Large intestine (tissue), 3 donors: ENCODE measurements around the gene SNTB2. TPM values are rescaled to one million over a fixed set of nuclear protein-coding genes. Genes with fewer than 3 reads are reported as not detected.
A peak's percentile ranks its signal among the peaks of the same experiment; 100 is the strongest.

Experiments used
- DNase-seq, 2 donors: peaks; one replicate each; pipeline versions ENCODE4 v3.0.0 to v3.0.0-alpha.2; 2013
- H3K27ac ChIP-seq: one replicate; pipeline ENCODE4 v1.5.1; 2013; ENCODE audit warnings: low read length
- H3K27me3 ChIP-seq: 2 replicates; pipeline ENCODE4 v1.6.1; 2013; ENCODE audit warnings: low read length; ENCODE audit not compliant: control insufficient read depth, insufficient read depth
- H3K36me3 ChIP-seq: 2 replicates; pipeline ENCODE4 v1.6.1; 2013; ENCODE audit warnings: low read length; ENCODE audit not compliant: control insufficient read depth, insufficient read depth
- H3K4me1 ChIP-seq: one replicate; pipeline ENCODE4 v1.6.1; 2013; ENCODE audit warnings: low read length; ENCODE audit not compliant: control insufficient read depth, insufficient read depth
- H3K4me3 ChIP-seq: one replicate; pipeline ENCODE4 v1.5.1; 2013; ENCODE audit warnings: low read length
- H3K9me3 ChIP-seq: one replicate; pipeline ENCODE4 v1.6.1; 2013; ENCODE audit warnings: mild to moderate bottlenecking, low read depth, low read length, moderate library complexity; ENCODE audit not compliant: control insufficient read depth
- WGBS: methylation state at CpG from one replicate; pipeline ENCODE4 v1.1.5; 2013; ENCODE audit warnings: low lambda C conversion rate; ENCODE audit not compliant: insufficient coverage; 5-methylcytosine and 5-hydroxymethylcytosine counted together
- polyA plus RNA-seq: library from polyadenylated mRNA; unstranded; fragments of 120-200 nt; gene quantifications from one replicate; pipeline ENCODE4 v1.2.1, GENCODE V29; 2013

The SNTB2 gene
- polyA plus RNA-seq, 1 donor, result 8.8 TPM

- no peak overlapping the region for H3K27ac ChIP-seq
- WGBS, result no CpG with 5 or more reads among the region's 9 CpGs
These were observed 147.7 kb downstream of the SNTB2 start for GRCh38 chr16:69334696-69335095.

GRCh38 chr16:69338557-69339288 lies 151.8 kb downstream of the SNTB2 start:
- DNase-seq, result no peak
- Histone ChIP-seq H3K27ac (peak overlapping the region; percentile 85), H3K4me3 (peak overlapping the region; percentile 82), H3K9me3 (no peaks in the 10 kb centered on the region), H3K36me3 (peaks cover 42% of the 10 kb centered on the region), H3K4me1 (peaks cover 13% of the 10 kb centered on the region), H3K27me3 (no peaks in the 10 kb centered on the region)
- WGBS, result 0% methylated on average over 1 of the region's 46 CpGs

More at GRCh38 chr16:69334696-69335095, 147.7 kb downstream of the SNTB2 start:
- Histone ChIP-seq H3K9me3 (no peaks in the 10 kb centered on the region), H3K36me3 (peaks cover 47% of the 10 kb centered on the region), H3K4me1 (peaks cover 7% of the 10 kb centered on the region), H3K27me3 (no peaks in the 10 kb centered on the region), H3K4me3 (no peak overlapping the region)
- no peak for DNase-seq

- H3K4me1 ChIP-seq, result peaks cover 13% of the 10 kb centered on the region
- peaks cover 40% of the 10 kb centered on the region for H3K36me3 ChIP-seq
These were observed 152.5 kb downstream of the SNTB2 start, which contains the start of the genes COG8 and NIP7 for GRCh38 chr16:69339289-69340094. COG8 (minus strand) TSS chr16:69339564; CDS start chr16:69339552, 12 bp downstream. NIP7 (plus strand) TSS chr16:69339772; CDS start chr16:69339830, 58 bp downstream.

GRCh38 chr16:69340095-69340644 lies 153.2 kb downstream of the SNTB2 start:
- Histone ChIP-seq H3K36me3 (peaks cover 33% of the 10 kb centered on the region), H3K27ac (peak overlapping the region; percentile 85), H3K9me3 (no peaks in the 10 kb centered on the region), H3K4me1 (peaks cover 13% of the 10 kb centered on the region), H3K27me3 (no peaks in the 10 kb centered on the region), H3K4me3 (peak overlapping the region; percentile 82)
- 60% methylated on average over 1 of the region's 16 CpGs for WGBS
- no peak for DNase-seq

More at GRCh38 chr16:69339289-69340094, 152.5 kb downstream of the SNTB2 start, which contains the start of the genes COG8 and NIP7:
- no CpG with 5 or more reads among the region's 77 CpGs for WGBS
- Histone ChIP-seq H3K4me3 (peak within 1 kb of the TSS; percentile 82), H3K9me3 (no peaks in the 10 kb centered on the region), H3K27me3 (no peaks in the 10 kb centered on the region), H3K27ac (peak within 1 kb of the TSS; percentile 85)
- DNase-seq, result peak; percentile 96 to 98

- peaks cover 6% of the 10 kb centered on the region for H3K4me1 ChIP-seq
- H3K27me3 ChIP-seq, result no peaks in the 10 kb centered on the region
- no peak overlapping the region for H3K27ac ChIP-seq
- H3K36me3 ChIP-seq, result peaks cover 23% of the 10 kb centered on the region
- H3K9me3 ChIP-seq, result no peaks in the 10 kb centered on the region
- H3K4me3 ChIP-seq, result no peak overlapping the region
- no peak for DNase-seq
- 100% methylated on average over 1 of the region's 5 CpGs for WGBS
These were observed 157.2 kb downstream of the SNTB2 start for GRCh38 chr16:69344171-69344570.

GRCh38 chr16:69345923-69346322 lies 159.0 kb downstream of the SNTB2 start:
- Histone ChIP-seq H3K36me3 (peaks cover 23% of the 10 kb centered on the region), H3K4me3 (no peak overlapping the region), H3K27me3 (no peaks in the 10 kb centered on the region), H3K27ac (no peak overlapping the region), H3K9me3 (no peaks in the 10 kb centered on the region), H3K4me1 (peaks cover 2% of the 10 kb centered on the region)
- no peak for DNase-seq
- WGBS, result no CpG with 5 or more reads among the region's 4 CpGs

GRCh38 chr16:69346683-69347082 lies 159.7 kb downstream of the SNTB2 start:
- H3K9me3 ChIP-seq, result no peaks in the 10 kb centered on the region
- no peak overlapping the region for H3K4me3 ChIP-seq
- H3K36me3 ChIP-seq, result peaks cover 16% of the 10 kb centered on the region
- H3K4me1 ChIP-seq, result peaks cover 6% of the 10 kb centered on the region
- no peak for DNase-seq
- H3K27ac ChIP-seq, result no peak overlapping the region
- no CpG with 5 or more reads among the region's 6 CpGs for WGBS
- H3K27me3 ChIP-seq, result no peaks in the 10 kb centered on the region

- no peak overlapping the region for H3K27ac ChIP-seq
- peaks cover 11% of the 10 kb centered on the region for H3K4me1 ChIP-seq
- no peak overlapping the region for H3K4me3 ChIP-seq
- H3K36me3 ChIP-seq, result peaks cover 20% of the 10 kb centered on the region
- no peaks in the 10 kb centered on the region for H3K9me3 ChIP-seq
- no peaks in the 10 kb centered on the region for H3K27me3 ChIP-seq
- no peak for DNase-seq
- no CpG with 5 or more reads among the region's 6 CpGs for WGBS
These were observed 161.3 kb downstream of the SNTB2 start for GRCh38 chr16:69348222-69348621.

- Histone ChIP-seq H3K4me3 (no peak overlapping the region), H3K36me3 (peaks cover 13% of the 10 kb centered on the region), H3K9me3 (no peaks in the 10 kb centered on the region), H3K27me3 (no peaks in the 10 kb centered on the region), H3K27ac (no peak overlapping the region), H3K4me1 (peaks cover 11% of the 10 kb centered on the region)
- WGBS, result no CpG with 5 or more reads among the region's 10 CpGs
- DNase-seq, result no peak
These were observed 162.6 kb downstream of the SNTB2 start for GRCh38 chr16:69349536-69349935.

- Histone ChIP-seq H3K36me3 (peaks cover 17% of the 10 kb centered on the region), H3K27me3 (no peaks in the 10 kb centered on the region), H3K4me1 (peaks cover 11% of the 10 kb centered on the region), H3K27ac (no peak overlapping the region), H3K9me3 (no peaks in the 10 kb centered on the region), H3K4me3 (no peak overlapping the region)
- no peak for DNase-seq
- 0% methylated on average over 1 of the region's 6 CpGs for WGBS
These were observed 163.7 kb downstream of the SNTB2 start for GRCh38 chr16:69350536-69351133.
